Lower leg skin (tissue), 3 donors: ENCODE results near the gene KIAA0513.

Source experiments
- CTCF ChIP-seq, 3 donors: fragments of 450-650 bp; IDR thresholded peaks; one replicate each; pipeline ENCODE4 v1.5.1; 2016; ENCODE audit warnings: antibody characterized with exemption in 3 of 3, mild to moderate bottlenecking in 3 of 3, moderate library complexity in 2 of 3
- POLR2A ChIP-seq, 2 donors: fragments of 450-650 bp; IDR thresholded peaks; one replicate each; pipeline ENCODE4 v1.6.1; 2016 to 2017; ENCODE audit warnings: antibody characterized with exemption in 2 of 2, mild to moderate bottlenecking in 1 of 2, moderate library complexity in 1 of 2

GRCh38 chr16:85027958-85028684, 526 bp downstream of the KIAA0513 start:
- TF ChIP-seq POLR2A (IDR thresholded peaks at IDR 0.05) (no peak), CTCF (IDR thresholded peaks at IDR 0.05) (no peak)
